SU-DHL-6 (cell line): ENCODE results near the gene PNMA1.

ENCODE experiments used
- H2AFZ ChIP-seq: fragments of 200-600 bp; sonication (generic); 2 replicates; pipeline ENCODE4 v1.6.1; 2014; ENCODE audit warnings: low read depth, mild to moderate bottlenecking, moderate library complexity, mixed read lengths, antibody characterized with exemption, low read length; ENCODE audit not compliant: severe bottlenecking
- H3F3A ChIP-seq: fragments of 200-600 bp; shearing (Covaris generic); 2 replicates; pipeline ENCODE4 v1.6.0; 2016; ENCODE audit warnings: antibody characterized with exemption, mild to moderate bottlenecking; ENCODE audit not compliant: insufficient read depth
- H3K27ac ChIP-seq: fragments of 200-600 bp; sonication (generic); 2 replicates; pipeline ENCODE4 v1.5.1; 2016; ENCODE audit warnings: low read depth, mild to moderate bottlenecking, low read length, moderate library complexity, mixed read lengths
- H3K27me3 ChIP-seq: fragments of 200-600 bp; sonication (generic), shearing (Covaris generic); 2 replicates; pipeline ENCODE4 v1.6.0; 2014; ENCODE audit warnings: mild to moderate bottlenecking, low read length
- H3K36me3 ChIP-seq: fragments of 200-600 bp; sonication (generic); 2 replicates; pipeline ENCODE4 v1.6.1; 2014; ENCODE audit warnings: mild to moderate bottlenecking, low read length, mixed read lengths
- H3K4me2 ChIP-seq: fragments of 300-600, 200-600 bp; shearing (Covaris generic), sonication (generic); 2 replicates; pipeline ENCODE4 v1.6.0; 2014; ENCODE audit warnings: low read length, low read depth, mild to moderate bottlenecking; ENCODE audit not compliant: poor library complexity, severe bottlenecking
- H3K4me3 ChIP-seq: fragments of 200-600 bp; sonication (generic); 2 replicates; pipeline ENCODE4 v1.5.1; 2014; ENCODE audit warnings: antibody characterized with exemption, low read length, mild to moderate bottlenecking, mixed read lengths; ENCODE audit not compliant: insufficient read depth, poor library complexity, severe bottlenecking
- H3K79me2 ChIP-seq: fragments of 200-600 bp; sonication (generic); 2 replicates; pipeline ENCODE4 v1.6.1; 2014; ENCODE audit warnings: mild to moderate bottlenecking, low read length, moderate library complexity; ENCODE audit not compliant: insufficient read depth
- H3K9ac ChIP-seq: fragments of 200-600 bp; sonication (generic); 2 replicates; pipeline ENCODE4 v1.7.0; 2014; ENCODE audit warnings: mild to moderate bottlenecking, low read length
- H3K9me2 ChIP-seq: fragments of 200-600 bp; sonication (generic); replicated peaks from 2 replicates; pipeline ENCODE4 v1.6.1; 2014; ENCODE audit warnings: low read length; ENCODE audit not compliant: insufficient read depth
- H3K9me3 ChIP-seq: fragments of 200-600 bp; sonication (generic); 2 replicates; pipeline ENCODE4 v1.6.1; 2014; ENCODE audit warnings: low read length, mixed read lengths; ENCODE audit not compliant: insufficient read depth
- H4K20me1 ChIP-seq: fragments of 200-600 bp; sonication (generic); 2 replicates; pipeline ENCODE4 v1.6.1; 2014; ENCODE audit warnings: low read depth, mild to moderate bottlenecking, antibody characterized with exemption, low read length, moderate library complexity, mixed read lengths
- CTCF ChIP-seq: fragments of 200-600 bp; sonication (generic); IDR thresholded peaks from one replicate; pipeline ENCODE4 v1.5.1; 2017; ENCODE audit warnings: antibody characterized with exemption, mild to moderate bottlenecking, low read length, moderate library complexity; ENCODE audit not compliant: insufficient read depth, poor library complexity, severe bottlenecking
- EZH2phosphoT487 ChIP-seq: fragments of 200-600 bp; sonication (generic), shearing (Covaris generic); conservative IDR thresholded peaks from 2 replicates; pipeline ENCODE4 v1.6.1; 2018; ENCODE audit warnings: mild to moderate bottlenecking, antibody characterized with exemption, low read length, moderate library complexity, mixed read lengths

PNMA1 gene

GRCh38 chr14:73759183-73759713, 45.1 kb upstream of the PNMA1 start:
- Histone ChIP-seq H3K79me2 (peaks cover 60% of the 10 kb centered on the region), H3K27me3 (no peaks in the 10 kb centered on the region), H2AFZ (no peak overlapping the region), H3K9me3 (no peaks in the 10 kb centered on the region), H3K36me3 (no peaks in the 10 kb centered on the region), H3K9me2 (no peaks in the 10 kb centered on the region), H3K9ac (peak overlapping the region; percentile 96), H4K20me1 (no peaks in the 10 kb centered on the region; the same call in 1 of the 2 replicates), H3F3A (peaks cover 79% of the 10 kb centered on the region), H3K27ac (peak overlapping the region; percentile 97), H3K4me2 (peak overlapping the region; percentile 81), H3K4me3 (peak overlapping the region; percentile 82)
- TF ChIP-seq EZH2phosphoT487 = no peak
- TF ChIP-seq CTCF = no peak

DNA sequence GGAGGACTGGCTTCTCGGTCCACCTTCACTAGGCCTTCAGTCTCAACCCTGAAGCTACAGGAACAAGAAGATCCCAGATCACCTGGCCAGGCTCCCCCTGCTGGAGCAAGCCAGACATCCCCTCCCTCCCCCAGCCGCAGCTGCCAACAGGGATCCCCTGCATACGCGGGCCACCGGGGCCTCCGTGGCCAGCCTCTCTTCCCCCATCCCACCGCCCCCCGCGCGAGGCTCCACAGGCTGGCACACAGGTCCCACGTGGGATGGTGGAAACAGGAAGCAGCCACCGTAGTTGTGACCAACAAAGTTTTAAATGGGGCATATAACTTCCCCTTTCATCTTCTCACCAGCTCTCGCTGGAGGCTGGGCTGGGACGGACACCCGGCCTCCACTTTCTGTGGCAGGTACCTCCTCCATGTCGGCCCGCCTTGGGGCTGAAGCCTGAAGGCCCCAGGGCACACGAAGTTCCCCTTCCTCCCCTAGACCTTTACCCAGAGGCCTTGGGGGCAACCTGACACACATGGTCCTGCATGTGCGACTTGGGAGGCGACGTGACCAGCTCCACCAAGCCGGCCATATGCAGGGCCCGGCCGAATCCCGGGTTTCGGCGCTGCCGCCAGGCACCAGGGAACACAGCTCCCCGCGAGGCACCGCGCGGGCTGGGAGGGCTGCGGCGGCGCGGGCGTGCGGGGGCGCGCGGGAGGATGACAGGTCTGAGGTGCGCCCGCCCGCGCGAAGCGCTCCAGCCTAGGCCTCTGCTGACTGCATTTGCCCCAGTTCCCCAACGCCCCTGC, 44.4 kb upstream of the PNMA1 start:
- peak overlapping the region; percentile 97 for H3K27ac ChIP-seq
- peak overlapping the region; percentile 82 for H3K4me3 ChIP-seq
- no peaks in the 10 kb centered on the region; the same call in 1 of the 2 replicates for H4K20me1 ChIP-seq
- no peaks in the 10 kb centered on the region for H3K27me3 ChIP-seq
- H3K9me2 ChIP-seq = no peaks in the 10 kb centered on the region
- H3K9ac ChIP-seq = peak overlapping the region; percentile 96
- peak; percentile 71 for TF ChIP-seq CTCF
- no peak for TF ChIP-seq EZH2phosphoT487
- H3K4me2 ChIP-seq = peak overlapping the region; percentile 81
- no peaks in the 10 kb centered on the region for H3K9me3 ChIP-seq
- H3K79me2 ChIP-seq = peaks cover 65% of the 10 kb centered on the region
- H3K36me3 ChIP-seq = no peaks in the 10 kb centered on the region
- H2AFZ ChIP-seq = no peak overlapping the region
- H3F3A ChIP-seq = peaks cover 73% of the 10 kb centered on the region

DNA sequence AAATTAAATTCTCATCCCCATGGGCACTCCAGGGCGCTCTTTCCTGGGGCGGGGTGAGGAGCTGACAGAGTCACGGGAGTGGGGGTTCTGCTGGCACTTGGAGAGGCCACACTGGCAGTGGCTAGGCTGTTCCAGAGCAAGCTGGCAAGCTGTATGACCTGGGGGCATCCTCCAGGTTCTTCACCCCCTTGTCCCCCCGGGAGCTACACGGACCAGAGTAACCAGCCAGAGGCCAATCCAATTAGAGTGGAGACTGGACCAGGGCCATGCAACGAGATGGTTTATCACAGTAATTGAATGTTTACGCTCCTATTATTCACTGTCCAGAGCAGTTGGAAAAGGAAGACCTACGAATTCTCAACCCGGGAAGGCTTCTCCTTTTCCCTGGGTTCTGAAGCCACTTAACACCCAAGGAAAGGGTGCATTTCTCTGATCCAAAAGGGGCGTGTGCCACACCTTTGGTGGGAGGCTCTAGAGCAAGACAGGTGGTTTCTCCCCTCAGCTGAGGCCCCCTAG, 43.8 kb upstream of the PNMA1 start:
- Histone ChIP-seq H2AFZ (no peak overlapping the region), H3K36me3 (no peaks in the 10 kb centered on the region), H3K27ac (peak overlapping the region; percentile 97), H3K4me2 (peak overlapping the region; percentile 81), H3F3A (peaks cover 66% of the 10 kb centered on the region), H3K4me3 (peak overlapping the region; percentile 82), H3K9ac (peak overlapping the region; percentile 96), H3K9me3 (no peaks in the 10 kb centered on the region), H3K27me3 (no peaks in the 10 kb centered on the region), H3K9me2 (no peaks in the 10 kb centered on the region), H3K79me2 (peaks cover 72% of the 10 kb centered on the region), H4K20me1 (no peaks in the 10 kb centered on the region; the same call in 1 of the 2 replicates)
- TF ChIP-seq CTCF = no peak
- TF ChIP-seq EZH2phosphoT487 = no peak
